Stomach smooth muscle (tissue), 2 donors: ENCODE data around the gene BRAF.
A peak's percentile ranks its signal among the peaks of the same experiment; 100 is the strongest.
"Not testable (repeated sequence)": the region's sequence is repeated elsewhere in the genome, so short reads cannot be mapped to it uniquely, and the experiment has no call there.

Source experiments
- H3K27ac ChIP-seq: one replicate; pipeline ENCODE4 v1.7.0; 2013; ENCODE audit warnings: mild to moderate bottlenecking, low read length, inconsistent platforms
- H3K27me3 ChIP-seq, 2 donors: one replicate each; pipeline ENCODE4 v1.7.0; 2013; ENCODE audit warnings: low read length in 2 of 2; ENCODE audit not compliant: insufficient read depth in 2 of 2, control insufficient read depth in 1 of 2
- H3K36me3 ChIP-seq, 2 donors: one replicate each; pipeline ENCODE4 v1.7.0; 2013; ENCODE audit warnings: low read length in 2 of 2; ENCODE audit not compliant: control insufficient read depth in 2 of 2, insufficient read depth in 2 of 2
- H3K4me1 ChIP-seq: one replicate; pipeline ENCODE4 v1.7.0; 2013; ENCODE audit warnings: low read length; ENCODE audit not compliant: control insufficient read depth, insufficient read depth
- H3K4me3 ChIP-seq, 2 donors: one replicate each; pipeline ENCODE4 v1.7.0; 2013; ENCODE audit warnings: low read length in 2 of 2
- H3K9ac ChIP-seq, 2 donors: one replicate each; pipeline ENCODE4 v1.7.0; 2013; ENCODE audit warnings: low read length in 2 of 2, mild to moderate bottlenecking in 1 of 2
- H3K9me3 ChIP-seq, 2 donors: one replicate each; pipeline ENCODE4 v1.7.0; 2013; ENCODE audit warnings: low read length in 2 of 2; ENCODE audit not compliant: control insufficient read depth in 2 of 2
- donor health status: healthy.
- donor health status: Pancreatic carcinoma.

The BRAF gene

GRCh38 chr7:140681766-140682165 is 243.0 kb downstream of the BRAF start:
- Histone ChIP-seq H3K9ac (no peak overlapping the region), H3K4me3 (no peak overlapping the region), H3K9me3 (no peaks in the 10 kb centered on the region), H3K36me3 (peaks cover 11 to 36% of the 10 kb centered on the region in 2 donors), H3K27ac (no peak overlapping the region), H3K4me1 (no peaks in the 10 kb centered on the region), H3K27me3 (no peaks in the 10 kb centered on the region)

GRCh38 chr7:140680886-140681285 is 243.8 kb downstream of the BRAF start:
- no peak overlapping the region for H3K4me3 ChIP-seq
- H3K36me3 ChIP-seq = peaks cover 10 to 37% of the 10 kb centered on the region in 2 donors
- no peak overlapping the region for H3K27ac ChIP-seq
- no peaks in the 10 kb centered on the region for H3K9me3 ChIP-seq
- H3K4me1 ChIP-seq = no peaks in the 10 kb centered on the region
- H3K27me3 ChIP-seq = no peaks in the 10 kb centered on the region
- no peak overlapping the region for H3K9ac ChIP-seq

DNA sequence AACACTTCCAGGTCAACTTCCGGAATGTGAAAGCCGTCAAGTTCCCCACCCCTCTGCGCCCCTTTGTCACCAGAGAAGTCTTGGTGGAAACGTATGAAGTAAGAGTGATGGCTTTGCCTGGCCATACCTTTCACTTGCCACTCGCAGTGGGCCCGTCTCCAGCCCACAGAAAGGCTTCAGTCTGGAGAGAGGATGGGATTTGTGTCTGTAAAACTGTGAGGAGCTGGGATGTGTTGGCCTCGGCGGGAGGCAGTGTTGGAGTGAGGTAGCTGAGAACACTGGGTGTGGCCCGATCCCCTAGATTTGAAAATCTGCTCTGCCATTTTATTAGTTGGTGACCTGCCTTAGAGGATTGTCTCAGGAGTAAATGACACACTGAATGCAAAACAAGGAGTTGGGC is 245.5 kb downstream of the BRAF start:
- H3K4me1 ChIP-seq = peaks cover 15% of the 10 kb centered on the region
- H3K9me3 ChIP-seq = no peaks in the 10 kb centered on the region
- no peaks in the 10 kb centered on the region for H3K27me3 ChIP-seq
- H3K9ac ChIP-seq = no peak overlapping the region
- H3K36me3 ChIP-seq = peaks cover 10 to 32% of the 10 kb centered on the region in 2 donors
- no peak overlapping the region for H3K27ac ChIP-seq
- H3K4me3 ChIP-seq = no peak overlapping the region

DNA sequence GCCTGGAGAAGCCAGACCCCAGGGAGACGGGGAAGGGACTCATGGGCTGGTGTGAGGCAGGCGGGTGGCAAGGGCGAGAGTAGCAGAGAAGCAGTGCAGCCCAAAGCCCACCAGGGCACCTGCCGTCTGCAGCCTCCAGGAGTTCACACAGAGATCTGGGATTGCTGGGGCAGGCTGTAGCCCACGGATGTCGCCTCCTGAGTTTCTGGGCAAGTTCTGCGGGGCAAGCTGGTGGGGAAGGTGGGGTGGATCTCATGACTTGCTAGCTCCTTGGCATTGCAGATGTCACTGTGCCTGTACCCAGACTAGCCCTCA is 246.0 kb downstream of the BRAF start:
- no peak overlapping the region for H3K4me3 ChIP-seq
- peaks cover 7 to 28% of the 10 kb centered on the region in 2 donors for H3K36me3 ChIP-seq
- H3K27me3 ChIP-seq = no peaks in the 10 kb centered on the region
- peaks cover 19% of the 10 kb centered on the region for H3K4me1 ChIP-seq
- no peak overlapping the region for H3K27ac ChIP-seq
- no peak overlapping the region for H3K9ac ChIP-seq
- H3K9me3 ChIP-seq = no peaks in the 10 kb centered on the region

GRCh38 chr7:140678081-140678815 is 246.5 kb downstream of the BRAF start:
- Histone ChIP-seq H3K27me3 (no peaks in the 10 kb centered on the region), H3K36me3 (peaks cover 7 to 26% of the 10 kb centered on the region in 2 donors), H3K4me3 (no peak overlapping the region), H3K4me1 (peaks cover 24% of the 10 kb centered on the region), H3K27ac (no peak overlapping the region), H3K9me3 (no peaks in the 10 kb centered on the region), H3K9ac (no peak overlapping the region)

DNA sequence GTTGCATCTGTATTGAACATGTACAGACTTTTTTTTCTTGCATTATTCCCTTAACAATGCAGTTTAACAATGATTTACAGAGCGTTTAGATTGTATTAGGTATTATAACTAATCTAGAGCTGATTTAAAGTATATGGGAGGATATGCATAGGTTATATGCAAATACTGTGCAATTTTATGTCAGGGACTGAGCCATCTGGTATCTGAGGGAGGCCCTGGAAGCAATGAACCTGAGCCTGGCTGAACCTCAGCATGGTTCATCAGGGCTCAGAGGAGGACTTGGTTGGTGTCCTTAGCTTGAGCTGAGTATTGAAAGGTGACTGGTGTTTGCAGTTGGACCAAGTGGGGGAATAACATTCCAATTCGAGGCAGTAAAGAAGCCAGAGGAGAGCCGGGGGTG is 247.2 kb downstream of the BRAF start:
- Histone ChIP-seq H3K9ac (no peak overlapping the region), H3K9me3 (no peaks in the 10 kb centered on the region), H3K27me3 (no peaks in the 10 kb centered on the region), H3K4me3 (no peak overlapping the region), H3K27ac (no peak overlapping the region), H3K4me1 (peaks cover 27% of the 10 kb centered on the region), H3K36me3 (peaks cover 7 to 24% of the 10 kb centered on the region in 2 donors)

DNA sequence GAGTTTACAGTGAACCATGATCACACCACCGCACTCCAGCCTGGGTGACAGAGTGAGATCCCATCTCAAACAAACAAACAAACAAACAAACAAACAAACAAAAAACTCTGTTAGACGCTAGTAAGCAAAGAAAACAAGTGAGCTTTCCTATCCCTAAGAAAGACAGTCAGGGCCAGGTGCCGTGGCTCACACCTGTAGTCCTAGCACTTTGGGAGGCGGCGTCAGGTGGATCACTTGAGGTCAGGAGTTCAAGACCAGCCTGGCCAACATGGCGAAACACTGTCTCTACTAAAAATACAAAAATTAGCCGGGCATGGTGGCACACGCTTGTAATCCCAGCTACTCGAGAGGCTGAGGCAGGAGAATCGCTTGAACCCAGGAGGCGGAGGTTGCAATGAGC is 247.8 kb downstream of the BRAF start:
- Histone ChIP-seq H3K4me1 (peaks cover 30% of the 10 kb centered on the region), H3K36me3 (peaks cover 4 to 20% of the 10 kb centered on the region in 2 donors)
- not testable (repeated sequence) for H3K4me3 ChIP-seq, H3K27me3 ChIP-seq, H3K9ac ChIP-seq, H3K27ac ChIP-seq, H3K9me3 ChIP-seq

DNA sequence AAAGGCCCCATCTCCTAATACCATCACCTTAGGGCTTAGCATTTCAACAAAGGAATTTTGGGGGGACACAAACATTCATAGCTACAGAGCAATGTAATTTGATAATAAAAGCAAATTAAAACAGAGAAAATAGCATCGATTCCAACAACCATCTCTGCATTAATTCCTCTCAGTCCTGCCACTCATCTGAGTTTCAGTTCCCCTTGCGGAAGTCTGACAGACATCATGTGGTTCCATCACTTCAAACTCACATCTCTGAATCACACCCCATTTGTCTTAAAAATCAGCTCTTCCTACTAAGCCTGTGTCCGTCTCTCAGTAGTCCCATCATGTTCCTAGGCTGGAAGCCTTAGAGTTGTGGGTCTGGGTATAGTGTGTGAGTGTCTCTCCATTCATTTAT is 248.4 kb downstream of the BRAF start:
- Histone ChIP-seq H3K27me3 (no peaks in the 10 kb centered on the region), H3K4me3 (no peak overlapping the region), H3K36me3 (peaks cover 3 to 17% of the 10 kb centered on the region in 2 donors), H3K27ac (no peak overlapping the region), H3K4me1 (peaks cover 30% of the 10 kb centered on the region), H3K9me3 (no peaks in the 10 kb centered on the region), H3K9ac (no peak overlapping the region)

- Histone ChIP-seq H3K9ac (peak overlapping the region in 1 of 2 donors; percentile 6), H3K9me3 (no peaks in the 10 kb centered on the region), H3K36me3 (peaks cover 3 to 14% of the 10 kb centered on the region in 2 donors), H3K27ac (no peak overlapping the region), H3K4me3 (no peak overlapping the region), H3K27me3 (no peaks in the 10 kb centered on the region), H3K4me1 (peaks cover 30% of the 10 kb centered on the region)
Measured at GRCh38 chr7:140675726-140676125, 249.0 kb downstream of the BRAF start.

GRCh38 chr7:140674899-140675701 is 249.6 kb downstream of the BRAF start:
- H3K9ac ChIP-seq = peak overlapping the region in 1 of 2 donors; percentile 6
- no peak overlapping the region for H3K4me3 ChIP-seq
- H3K4me1 ChIP-seq = peaks cover 30% of the 10 kb centered on the region
- no peak overlapping the region for H3K27ac ChIP-seq
- H3K36me3 ChIP-seq = peaks cover 3 to 11% of the 10 kb centered on the region in 2 donors
- no peaks in the 10 kb centered on the region for H3K27me3 ChIP-seq
- H3K9me3 ChIP-seq = no peaks in the 10 kb centered on the region

DNA sequence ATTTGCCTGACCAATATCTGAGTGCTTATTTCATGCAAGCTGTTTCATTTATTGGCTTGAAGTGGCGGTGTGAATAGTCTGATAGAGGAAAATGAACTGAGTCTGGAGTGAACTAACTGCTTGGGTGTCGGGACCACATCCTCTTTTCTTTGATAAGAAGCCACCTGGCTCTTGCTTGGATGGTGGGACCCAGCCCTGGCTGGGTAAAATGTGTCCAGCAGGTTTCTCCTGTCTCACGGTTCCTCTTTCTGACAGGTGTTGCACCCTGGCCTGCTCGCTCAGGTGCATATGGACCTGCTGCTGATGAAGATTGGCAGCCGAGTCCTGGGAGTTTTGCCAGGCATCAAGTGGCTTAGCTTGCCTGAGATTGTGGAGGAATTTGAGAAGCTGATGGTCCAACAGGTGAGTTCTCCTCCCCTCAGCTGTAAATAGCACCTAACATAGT is 250.4 kb downstream of the BRAF start:
- H3K9me3 ChIP-seq = no peaks in the 10 kb centered on the region
- peaks cover 30% of the 10 kb centered on the region for H3K4me1 ChIP-seq
- peak overlapping the region; percentile 9 to 82 for H3K4me3 ChIP-seq
- no peaks in the 10 kb centered on the region for H3K27me3 ChIP-seq
- H3K9ac ChIP-seq = peak overlapping the region in 1 of 2 donors; percentile 13
- H3K27ac ChIP-seq = peak overlapping the region; percentile 37
- peaks cover 3 to 11% of the 10 kb centered on the region in 2 donors for H3K36me3 ChIP-seq
